Peyer's patch (tissue), 4 donors: ENCODE measurements around the gene OR2T29.
"Not testable (repeated sequence)": the region's sequence is repeated elsewhere in the genome, so short reads cannot be mapped to it uniquely, and the experiment has no call there.

Experiments
- CTCF ChIP-seq, 6 experiments: fragments of 450-650 bp in 4 of 6; fragments of 200-600 bp in 2 of 6; sonication (generic) in 1 of 6; IDR thresholded peaks; one replicate each; pipeline ENCODE4 v1.5.1; 2017 to 2019; ENCODE audit warnings: antibody characterized with exemption in 6 of 6, mild to moderate bottlenecking in 3 of 6, moderate library complexity in 1 of 6
- POLR2A ChIP-seq, 2 donors: fragments of 450-650 bp; IDR thresholded peaks; one replicate each; pipeline ENCODE4 v1.5.1; 2017; ENCODE audit warnings: antibody characterized with exemption in 2 of 2, mild to moderate bottlenecking in 2 of 2, moderate library complexity in 2 of 2

DNA sequence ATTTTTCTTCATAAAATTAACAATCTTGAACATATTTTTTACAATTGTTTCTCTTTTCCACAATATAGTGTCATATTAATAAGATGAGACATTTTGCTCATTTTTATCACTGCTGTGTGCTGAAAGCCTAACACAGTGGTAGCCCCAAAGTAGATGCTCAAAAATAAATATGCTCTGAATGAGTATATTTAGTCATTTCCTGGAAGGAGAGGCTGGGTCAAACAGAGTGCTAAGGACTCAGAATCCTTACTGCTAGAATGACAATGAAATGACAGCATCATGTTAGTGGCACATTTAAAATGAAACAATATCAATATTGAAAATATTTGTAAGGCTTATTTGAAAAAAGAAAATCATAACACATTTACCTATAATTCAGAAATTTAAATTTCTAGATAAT is 25.1 kb downstream of the OR2T29 start:
- not testable (repeated sequence) for TF ChIP-seq CTCF, POLR2A (IDR thresholded peaks at IDR 0.05)
